Measurements from ENCODE around the gene DAO.

Gene DAO

GRCh38 chr12:108879615-108880254, at the start of gene DAO:
Gene DAO (plus strand): TSS chr12:108880092. CDS start chr12:108885007, 4,915 bp downstream.
- no peaks in the 10 kb centered on the region for H3K36me3 ChIP-seq (ENCODE audit: insufficient read depth, low read depth, low read length)
- H3K27ac ChIP-seq (ENCODE audit: low read length): no peak within 1 kb of the TSS
- no peak within 1 kb of the TSS for H3K9ac ChIP-seq (ENCODE audit: low read depth, low read length)
- no peaks in the 10 kb centered on the region for H3K4me1 ChIP-seq (ENCODE audit: insufficient read depth, low read length)
- no peak within 1 kb of the TSS for H3K4me3 ChIP-seq (ENCODE audit: low read length)
- no peaks in the 10 kb centered on the region for H3K27me3 ChIP-seq (ENCODE audit: insufficient read depth, low read length)
- H3K9me3 ChIP-seq (ENCODE audit: insufficient read depth, low read depth, low read length): no peaks in the 10 kb centered on the region

DNA sequence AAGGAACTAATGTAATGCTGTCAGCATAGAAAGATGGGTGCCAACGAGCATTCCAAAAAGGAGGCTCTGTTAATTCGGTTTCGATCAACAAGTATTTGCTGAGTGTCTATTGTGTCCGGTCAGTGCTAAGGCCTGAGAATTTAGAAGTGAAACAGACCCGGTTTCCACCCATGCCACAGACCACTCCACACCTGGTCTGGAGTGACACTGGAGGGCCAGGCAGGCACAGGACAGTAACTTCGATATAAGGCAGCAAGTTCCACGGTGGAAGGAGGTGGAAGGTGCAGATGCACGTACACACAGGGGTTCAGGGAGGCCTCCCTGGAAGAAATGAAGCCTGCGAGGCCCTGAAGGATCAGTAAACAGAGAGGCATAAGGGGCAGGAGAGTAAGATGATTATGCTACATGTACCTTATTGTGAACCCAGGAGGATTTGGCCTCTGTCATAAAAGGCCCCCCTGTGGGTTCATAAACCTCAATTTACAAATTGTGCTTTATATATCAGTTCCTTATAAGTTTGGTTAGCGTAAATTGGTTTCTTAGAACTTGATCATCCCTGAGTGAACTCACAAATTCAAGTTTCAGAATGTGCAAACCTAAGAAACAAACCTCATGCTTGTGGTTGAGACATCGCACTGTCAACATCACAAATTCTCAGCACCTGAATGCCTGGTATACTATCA, 48.4 kb upstream of the DAO start:
- H3K27me3 ChIP-seq (ENCODE audit: insufficient read depth, low read length): no peaks in the 10 kb centered on the region
- H3K4me3 ChIP-seq (ENCODE audit: low read length): no peak overlapping the region
- no peak overlapping the region for H3K9ac ChIP-seq (ENCODE audit: low read depth, low read length)
- H3K27ac ChIP-seq (ENCODE audit: low read length): no peak overlapping the region
- peaks cover 13% of the 10 kb centered on the region for H3K4me1 ChIP-seq (ENCODE audit: insufficient read depth, low read length)
- no peaks in the 10 kb centered on the region for H3K9me3 ChIP-seq (ENCODE audit: insufficient read depth, low read depth, low read length)
- H3K36me3 ChIP-seq (ENCODE audit: insufficient read depth, low read depth, low read length): peaks cover 30% of the 10 kb centered on the region

DNA sequence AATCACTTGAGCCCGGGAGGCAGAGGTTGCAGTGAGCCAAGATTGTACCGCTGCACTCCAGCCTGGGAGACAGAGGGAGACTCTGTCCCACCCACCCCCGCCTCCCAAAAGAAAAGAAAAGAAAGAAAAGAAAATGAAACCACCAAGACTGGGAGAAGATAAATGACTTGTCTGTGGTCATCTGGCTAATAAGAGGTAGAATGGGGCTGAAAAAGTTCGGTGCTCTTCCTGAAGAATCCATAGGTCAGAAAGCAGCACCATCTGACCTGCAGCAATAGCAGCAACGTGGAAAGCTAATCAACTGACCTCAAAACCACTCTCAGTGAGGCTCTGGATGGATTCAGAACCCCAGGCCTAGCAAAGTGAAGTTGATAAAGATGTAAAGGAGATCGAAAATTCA, 47.7 kb upstream of the DAO start:
- Histone ChIP-seq H3K27me3 (ENCODE audit: insufficient read depth, low read length) (no peaks in the 10 kb centered on the region), H3K9ac (ENCODE audit: low read depth, low read length) (no peak overlapping the region), H3K4me3 (ENCODE audit: low read length) (no peak overlapping the region), H3K4me1 (ENCODE audit: insufficient read depth, low read length) (peaks cover 7% of the 10 kb centered on the region), H3K36me3 (ENCODE audit: insufficient read depth, low read depth, low read length) (peaks cover 30% of the 10 kb centered on the region), H3K27ac (ENCODE audit: low read length) (no peak overlapping the region), H3K9me3 (ENCODE audit: insufficient read depth, low read depth, low read length) (no peaks in the 10 kb centered on the region)

- H3K27me3 ChIP-seq (ENCODE audit: insufficient read depth, low read length): no peaks in the 10 kb centered on the region
- H3K9ac ChIP-seq (ENCODE audit: low read depth, low read length): no peak overlapping the region
- no peak overlapping the region for H3K4me3 ChIP-seq (ENCODE audit: low read length)
- H3K27ac ChIP-seq (ENCODE audit: low read length): no peak overlapping the region
- no peaks in the 10 kb centered on the region for H3K9me3 ChIP-seq (ENCODE audit: insufficient read depth, low read depth, low read length)
- peaks cover 30% of the 10 kb centered on the region for H3K36me3 ChIP-seq (ENCODE audit: insufficient read depth, low read depth, low read length)
- H3K4me1 ChIP-seq (ENCODE audit: insufficient read depth, low read length): peaks cover 3% of the 10 kb centered on the region; the same call in 1 of the 2 replicates
Observed at GRCh38 chr12:108832730-108833354, 47.0 kb upstream of the DAO start.

DNA sequence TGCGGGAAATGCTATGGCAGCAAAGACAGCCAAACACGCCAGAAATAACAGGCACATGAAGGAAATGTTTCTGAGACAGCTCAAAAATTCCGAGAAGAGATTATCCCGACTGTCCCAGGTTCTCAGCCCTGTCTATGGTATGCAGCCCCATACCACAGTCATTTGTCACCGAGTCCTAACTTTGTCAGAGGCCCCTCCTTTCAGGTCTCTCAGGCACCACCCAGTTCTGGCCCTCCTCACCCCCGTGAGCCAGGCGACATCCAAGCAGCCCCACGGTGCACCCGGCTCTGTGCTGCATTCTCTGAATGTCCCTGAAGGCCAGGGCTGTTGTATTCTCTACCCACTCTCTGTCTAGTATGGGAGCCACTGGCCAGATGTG, 46.5 kb upstream of the DAO start:
- no peak overlapping the region for H3K4me3 ChIP-seq (ENCODE audit: low read length)
- H3K27ac ChIP-seq (ENCODE audit: low read length): no peak overlapping the region
- H3K27me3 ChIP-seq (ENCODE audit: insufficient read depth, low read length): no peaks in the 10 kb centered on the region
- no peaks in the 10 kb centered on the region for H3K9me3 ChIP-seq (ENCODE audit: insufficient read depth, low read depth, low read length)
- peaks cover 30% of the 10 kb centered on the region for H3K36me3 ChIP-seq (ENCODE audit: insufficient read depth, low read depth, low read length)
- peaks cover 3% of the 10 kb centered on the region for H3K4me1 ChIP-seq (ENCODE audit: insufficient read depth, low read length)
- no peak overlapping the region for H3K9ac ChIP-seq (ENCODE audit: low read depth, low read length)

- H3K27me3 ChIP-seq (ENCODE audit: insufficient read depth, low read length): no peaks in the 10 kb centered on the region
- no peak overlapping the region for H3K9ac ChIP-seq (ENCODE audit: low read depth, low read length)
- peaks cover 30% of the 10 kb centered on the region for H3K36me3 ChIP-seq (ENCODE audit: insufficient read depth, low read depth, low read length)
- H3K4me1 ChIP-seq (ENCODE audit: insufficient read depth, low read length): peaks cover 7% of the 10 kb centered on the region
- no peak overlapping the region for H3K4me3 ChIP-seq (ENCODE audit: low read length)
- H3K9me3 ChIP-seq (ENCODE audit: insufficient read depth, low read depth, low read length): no peaks in the 10 kb centered on the region
- no peak overlapping the region for H3K27ac ChIP-seq (ENCODE audit: low read length)
Observed at GRCh38 chr12:108833757-108834472, 46.0 kb upstream of the DAO start.

- Histone ChIP-seq H3K9ac (ENCODE audit: low read depth, low read length) (no peak overlapping the region), H3K36me3 (ENCODE audit: insufficient read depth, low read depth, low read length) (peaks cover 18% of the 10 kb centered on the region), H3K27me3 (ENCODE audit: insufficient read depth, low read length) (no peaks in the 10 kb centered on the region), H3K4me3 (ENCODE audit: low read length) (no peak overlapping the region), H3K4me1 (ENCODE audit: insufficient read depth, low read length) (peaks cover 18% of the 10 kb centered on the region), H3K9me3 (ENCODE audit: insufficient read depth, low read depth, low read length) (no peaks in the 10 kb centered on the region), H3K27ac (ENCODE audit: low read length) (no peak overlapping the region)
Observed at GRCh38 chr12:108835860-108836634, 43.8 kb upstream of the DAO start.

DNA sequence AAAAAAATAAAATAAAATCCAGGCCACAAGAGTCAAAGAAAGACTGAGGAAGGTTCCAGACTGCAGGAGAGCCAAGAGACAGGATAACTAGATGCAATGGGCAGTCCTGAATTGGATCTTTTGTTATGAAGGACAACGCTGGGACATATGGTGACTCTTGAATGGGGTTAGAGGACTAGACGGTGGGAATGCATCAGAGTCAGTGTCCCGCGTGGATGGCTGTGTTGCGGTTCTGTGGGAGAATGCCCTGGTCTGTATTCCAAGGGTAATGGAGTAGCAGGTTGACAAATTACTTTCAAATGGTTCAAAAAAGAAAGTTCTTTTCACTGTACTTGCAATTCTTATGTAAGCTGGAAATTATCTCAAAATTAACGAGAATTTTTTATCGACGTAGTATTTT, 42.7 kb upstream of the DAO start:
- peaks cover 12% of the 10 kb centered on the region for H3K36me3 ChIP-seq (ENCODE audit: insufficient read depth, low read depth, low read length)
- H3K9ac ChIP-seq (ENCODE audit: low read depth, low read length): no peak overlapping the region
- no peak overlapping the region for H3K4me3 ChIP-seq (ENCODE audit: low read length)
- no peaks in the 10 kb centered on the region for H3K27me3 ChIP-seq (ENCODE audit: insufficient read depth, low read length)
- H3K27ac ChIP-seq (ENCODE audit: low read length): no peak overlapping the region
- no peaks in the 10 kb centered on the region for H3K9me3 ChIP-seq (ENCODE audit: insufficient read depth, low read depth, low read length)
- peaks cover 18% of the 10 kb centered on the region for H3K4me1 ChIP-seq (ENCODE audit: insufficient read depth, low read length)

DNA sequence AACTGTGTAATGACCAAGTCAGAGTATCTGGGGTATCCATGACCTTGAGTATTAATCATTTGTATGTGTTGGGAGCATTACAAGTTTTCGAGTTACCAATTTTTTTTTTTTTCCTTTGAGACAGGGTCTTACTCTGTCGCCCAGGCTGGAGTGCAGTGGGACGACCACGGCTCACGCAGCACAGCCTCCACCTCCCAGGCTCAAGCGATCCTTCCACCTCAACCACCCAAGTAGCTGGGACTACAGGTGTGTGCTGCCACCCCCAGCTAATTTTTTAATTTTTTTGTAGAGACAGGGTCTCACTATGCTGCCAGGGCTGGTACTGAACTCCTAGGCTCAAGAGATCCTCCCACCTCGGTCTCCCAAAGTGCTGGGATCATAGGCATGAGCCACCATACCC, 42.2 kb upstream of the DAO start:
- Histone ChIP-seq H3K27me3 (ENCODE audit: insufficient read depth, low read length) (no peaks in the 10 kb centered on the region), H3K4me3 (ENCODE audit: low read length) (no peak overlapping the region), H3K36me3 (ENCODE audit: insufficient read depth, low read depth, low read length) (peaks cover 15% of the 10 kb centered on the region), H3K27ac (ENCODE audit: low read length) (no peak overlapping the region), H3K4me1 (ENCODE audit: insufficient read depth, low read length) (peaks cover 18% of the 10 kb centered on the region), H3K9me3 (ENCODE audit: insufficient read depth, low read depth, low read length) (no peaks in the 10 kb centered on the region), H3K9ac (ENCODE audit: low read depth, low read length) (no peak overlapping the region)

GRCh38 chr12:108838194-108839017, 41.5 kb upstream of the DAO start:
- no peak overlapping the region for H3K4me3 ChIP-seq (ENCODE audit: low read length)
- no peak overlapping the region; the same call in 1 of the 2 replicates for H3K9ac ChIP-seq (ENCODE audit: low read depth, low read length)
- H3K4me1 ChIP-seq (ENCODE audit: insufficient read depth, low read length): peaks cover 18% of the 10 kb centered on the region
- no peaks in the 10 kb centered on the region for H3K27me3 ChIP-seq (ENCODE audit: insufficient read depth, low read length)
- peaks cover 17% of the 10 kb centered on the region for H3K36me3 ChIP-seq (ENCODE audit: insufficient read depth, low read depth, low read length)
- peak overlapping the region; percentile 29 for H3K27ac ChIP-seq (ENCODE audit: low read length)
- H3K9me3 ChIP-seq (ENCODE audit: insufficient read depth, low read depth, low read length): no peaks in the 10 kb centered on the region
